Measurements from ENCODE around the gene TMPRSS11A. TPM values are rescaled to one million over a fixed set of nuclear protein-coding genes. Genes with fewer than 3 reads are reported as not detected.

The TMPRSS11A gene
- total RNA-seq = not detected in 2 replicates

GRCh38 chr4:67963356-67963755, at the start of gene TMPRSS11A:
Gene TMPRSS11A, minus strand, starts transcription at chr4:67963493. Its CDS starts 100 bp downstream, at chr4:67963393.

GRCh38 chr4:67883902-67884301, 79.4 kb downstream of the TMPRSS11A start, which contains the start of gene TMPRSS11D:
Gene TMPRSS11D, minus strand, starts transcription at chr4:67884002. Its CDS starts 69 bp downstream, at chr4:67883933.

Other genes starting within 250 kb of the TMPRSS11A start
- gene GNRHR, start 209.1 kb downstream of the TMPRSS11A start, total RNA-seq = not detected in 2 replicates
- gene TMPRSS11D, start 79.5 kb downstream of the TMPRSS11A start, total RNA-seq = not detected in 2 replicates
- not detected in 2 replicates for gene TMPRSS11F, start 166.4 kb upstream of the TMPRSS11A start, total RNA-seq